ENCODE measurements around the gene P3H1. TPM values are rescaled to one million over a fixed set of nuclear protein-coding genes. Genes with fewer than 3 reads are reported as not detected.
"Not testable (repeated sequence)": the region's sequence is repeated elsewhere in the genome, so short reads cannot be mapped to it uniquely, and the experiment has no call there.

The P3H1 gene
- total RNA-seq, 1 donor from 2014 or later: 47.1 TPM

GRCh38 chr1:42773420-42773819 lies 6.6 kb upstream of the P3H1 start:
- intact Hi-C loops (cut with micrococcal nuclease): no loop called here

DNA sequence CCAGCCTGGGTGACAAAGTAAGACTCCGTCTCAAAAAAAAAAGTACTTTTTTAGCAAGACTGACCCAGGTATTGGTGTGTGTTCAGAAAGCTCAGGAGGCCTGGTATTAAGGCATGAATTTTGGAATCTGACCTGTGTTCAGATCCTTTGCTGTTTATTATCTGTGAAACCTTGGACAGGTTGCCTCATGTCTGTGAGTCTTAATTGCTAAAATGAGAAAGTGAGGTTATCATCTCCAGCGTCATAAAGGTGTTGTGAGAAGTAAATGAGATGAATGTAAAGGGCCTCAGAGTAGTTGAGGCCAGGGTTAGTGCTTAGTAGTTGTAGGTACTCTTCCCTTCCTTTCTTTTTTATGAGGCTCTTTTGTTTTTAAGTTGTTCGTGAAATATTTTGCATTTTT lies 3.0 kb upstream of the P3H1 start:
- intact Hi-C loops (cut with micrococcal nuclease): loop anchor here (5.0 to 10.0 kb wide), 2 partner anchors 1175 to 1862 kb away; partner anchors contain the start of gene IPO13

DNA sequence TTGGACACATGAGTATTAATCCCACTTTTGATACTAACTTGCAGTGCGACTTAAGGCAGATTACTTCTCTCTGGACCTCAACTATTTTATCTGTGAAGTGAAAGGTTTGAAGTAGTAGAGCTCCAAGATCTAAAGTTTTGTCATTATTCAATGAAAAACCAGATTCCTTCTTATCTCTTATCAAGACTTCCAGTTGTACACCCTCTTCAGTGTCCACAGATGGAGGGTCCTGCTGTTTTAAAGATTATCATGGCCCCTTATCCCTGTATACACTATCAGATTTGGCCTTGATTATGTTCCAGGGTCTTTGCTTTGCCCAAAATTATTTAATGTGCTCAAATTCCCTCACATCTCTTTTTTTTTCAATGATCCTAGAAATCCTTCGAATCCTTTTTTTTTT lies 1.3 kb upstream of the P3H1 start:
- intact Hi-C loops (cut with micrococcal nuclease): loop anchor here (5.0 to 10.0 kb wide), 2 partner anchors 1177 to 1864 kb away; partner anchors contain the start of gene IPO13

- intact Hi-C loops (cut with micrococcal nuclease): loop anchor here (1.0 to 10.0 kb wide), 19 partner anchors 10 to 1865 kb away; partner anchors contain the start of genes CCDC30, CDC20, CFAP57 and EBNA1BP2
These were observed 727 bp upstream of the P3H1 start for GRCh38 chr1:42767510-42768000.

- intact Hi-C loops (cut with micrococcal nuclease): loop anchor here (2.0 to 10.0 kb wide), 7 partner anchors 431 to 1866 kb away; partner anchors contain the start of genes CDC20, ELOVL1, FOXJ3 and IPO13
These were observed 742 bp downstream of the P3H1 start for GRCh38 chr1:42765832-42766740.

DNA sequence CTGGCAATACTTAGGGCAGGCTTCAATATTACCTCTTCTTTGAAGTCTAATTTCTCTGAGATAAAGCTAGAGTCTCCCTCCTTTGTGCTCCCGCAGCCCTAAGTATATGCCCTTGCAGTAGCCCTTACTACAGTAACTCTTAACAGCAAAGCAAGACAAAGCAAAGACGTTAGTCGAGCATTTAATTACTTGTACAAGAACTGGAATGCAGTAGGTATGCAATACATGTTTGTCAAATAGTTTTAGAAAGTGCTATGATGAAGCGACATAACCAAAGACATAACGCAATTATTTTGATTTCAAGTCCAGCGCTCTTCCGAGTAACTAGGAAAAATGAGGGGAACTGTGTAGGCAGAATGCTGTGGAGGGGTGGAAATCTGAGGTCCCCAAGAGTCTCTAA lies 1.6 kb downstream of the P3H1 start:
- intact Hi-C loops (cut with micrococcal nuclease): loop anchor here (5.0 to 10.0 kb wide), 2 partner anchors 1180 to 1867 kb away; partner anchors contain the start of gene IPO13

GRCh38 chr1:42762269-42762668 lies 4.6 kb downstream of the P3H1 start:
- intact Hi-C loops (cut with micrococcal nuclease): loop anchor here (10.0 kb wide), 1 partner anchor 1183 kb away; the partner anchor contains the start of gene IPO13

GRCh38 chr1:42761567-42761966 lies 5.3 kb downstream of the P3H1 start:
- intact Hi-C loops (cut with micrococcal nuclease): loop anchor here (10.0 kb wide), 1 partner anchor 1183 kb away; the partner anchor contains the start of gene IPO13

DNA sequence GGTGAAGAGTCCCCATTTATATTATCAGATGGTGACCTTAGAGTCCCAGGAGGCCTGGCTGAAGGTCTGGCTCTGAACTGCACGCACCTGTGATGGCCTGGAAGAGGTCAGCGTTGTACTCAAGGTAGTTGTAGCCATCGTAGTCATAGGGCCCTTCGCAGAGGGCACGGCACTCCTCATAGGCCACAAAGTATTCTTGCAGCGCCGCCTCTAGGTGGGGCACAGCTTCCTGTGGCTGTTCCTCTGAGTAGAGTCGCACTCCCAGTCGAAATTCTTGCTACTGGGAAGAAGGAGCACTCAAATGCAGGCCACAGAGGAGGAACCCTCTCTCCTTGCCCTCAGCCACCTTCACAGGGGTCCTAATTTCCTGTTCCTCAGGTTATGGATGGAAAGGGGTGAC lies 7.7 kb downstream of the P3H1 start:
- intact Hi-C loops (cut with micrococcal nuclease): no loop called here

GRCh38 chr1:42758641-42759040 lies 8.2 kb downstream of the P3H1 start:
- intact Hi-C loops (cut with micrococcal nuclease): no loop called here

GRCh38 chr1:42757892-42758275 lies 8.9 kb downstream of the P3H1 start:
- intact Hi-C loops (cut with micrococcal nuclease): loop anchor here (1.0 to 2.0 kb wide), 2 partner anchors 9 to 179 kb away; partner anchors contain the start of genes C1orf50 and P3H1

GRCh38 chr1:42756956-42757891 lies 9.6 kb downstream of the P3H1 start:
- intact Hi-C loops (cut with micrococcal nuclease): loop anchor here (1.0 to 2.0 kb wide), 2 partner anchors 10 to 178 kb away; partner anchors contain the start of genes C1orf50 and P3H1

DNA sequence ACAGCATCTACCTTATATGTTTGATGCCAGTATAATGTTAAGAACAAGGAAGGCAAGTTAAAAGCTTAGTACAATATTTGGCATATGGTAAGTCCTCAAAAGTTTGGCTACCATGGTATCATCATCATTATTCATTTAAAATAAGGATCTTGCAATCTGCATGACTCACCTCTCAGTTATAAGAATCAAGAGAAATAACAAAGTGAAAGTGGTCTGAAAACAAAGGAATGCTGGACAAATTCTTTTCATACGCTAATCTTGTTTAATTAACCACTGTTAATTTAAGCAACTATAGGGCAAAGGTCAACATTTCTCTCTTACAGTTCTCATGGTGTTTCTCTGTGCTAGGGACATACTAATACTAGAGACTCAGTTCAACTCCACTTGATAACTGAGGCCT lies 13.8 kb downstream of the P3H1 start:
- intact Hi-C loops (cut with micrococcal nuclease): no loop called here

- intact Hi-C loops (cut with micrococcal nuclease): no loop called here
These were observed 14.5 kb downstream of the P3H1 start for GRCh38 chr1:42752284-42752683.

DNA sequence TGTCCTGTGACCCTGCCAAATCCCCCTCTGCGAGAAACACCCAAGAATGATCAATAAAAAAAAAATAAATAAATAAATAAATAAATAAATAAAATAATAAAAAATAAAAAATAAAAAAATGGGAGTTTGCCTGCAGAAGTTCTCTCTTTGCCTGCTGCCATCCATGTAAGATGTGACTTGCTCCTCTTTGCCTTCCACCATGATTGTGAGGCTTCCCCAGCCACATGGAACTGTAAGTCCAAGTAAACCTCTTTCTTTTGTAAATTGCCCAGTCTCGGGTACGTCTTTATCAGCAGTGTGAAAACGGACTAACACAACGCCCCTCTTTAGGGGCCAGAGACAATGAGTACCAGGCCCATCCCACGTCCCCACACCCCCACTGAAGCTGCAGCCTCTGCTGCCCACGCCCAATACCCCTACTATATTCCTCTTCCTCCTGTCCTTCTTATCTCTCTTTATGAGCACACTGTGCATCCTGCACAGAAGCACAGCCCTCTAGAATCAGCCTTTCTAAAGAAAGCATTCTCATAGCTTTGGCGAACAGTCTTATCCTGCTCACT lies 15.2 kb downstream of the P3H1 start:
- intact Hi-C loops (cut with micrococcal nuclease): not testable (repeated sequence)

DNA sequence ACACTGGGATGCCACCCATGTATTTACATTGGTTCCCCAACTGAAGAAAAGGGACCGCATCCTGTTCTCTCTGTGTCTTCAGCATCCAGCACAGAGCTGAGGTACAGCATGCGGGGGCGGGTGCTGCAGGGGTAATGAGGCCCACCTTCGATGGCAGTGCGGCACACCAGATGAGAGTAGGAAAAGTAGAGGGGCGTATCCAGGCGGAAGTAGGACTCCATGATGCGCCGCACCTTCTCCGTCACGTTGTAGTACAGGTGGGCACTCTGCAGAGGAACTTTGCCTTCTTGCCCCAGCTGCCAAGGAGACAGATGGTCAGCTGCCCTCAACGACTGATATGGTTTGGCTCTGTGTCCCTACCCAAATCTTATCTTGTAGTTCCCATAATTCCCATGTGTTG lies 16.8 kb downstream of the P3H1 start:
- intact Hi-C loops (cut with micrococcal nuclease): no loop called here

- intact Hi-C loops (cut with micrococcal nuclease): no loop called here
These were observed 18.1 kb downstream of the P3H1 start for GRCh38 chr1:42748461-42749410.

GRCh38 chr1:42748021-42748420 lies 18.8 kb downstream of the P3H1 start:
- intact Hi-C loops (cut with micrococcal nuclease): no loop called here

- intact Hi-C loops (cut with micrococcal nuclease): loop anchor here (1.0 kb wide), 1 partner anchor 169 kb away; no protein-coding TSS in a partner anchor
These were observed 19.7 kb downstream of the P3H1 start for GRCh38 chr1:42747125-42747524.

All from T-helper 1 cell treated with Interleukin-12 subunit alpha and Interleukin-12 subunit beta and Interleukin-4 antibody, amounts not matched to agents 30 ng/mL and 1 ng/mL, for 36 hours (primary cell).